Right lung (tissue), 5 donors: Measurements from ENCODE around the gene ZNF593OS. TPM values are rescaled to one million over a fixed set of nuclear protein-coding genes. Genes with fewer than 3 reads are reported as not detected.

Experiments used
- DNase-seq, 2 donors: peaks; one replicate each; pipeline ENCODE4 v3.0.0-alpha.2; 2013
- polyA plus RNA-seq, 5 donors: library from polyadenylated mRNA; unstranded; fragments of 120-200 nt; gene quantifications; one replicate each; pipeline versions ENCODE4 v1.2.1 to v1.2.3, GENCODE V29; 2013; ENCODE audit warnings: inconsistent platforms in 1 of 5, low replicate concordance in 1 of 5; ENCODE audit not compliant: insufficient read length in 5 of 5, insufficient read depth in 1 of 5

The ZNF593OS gene
- polyA plus RNA-seq, 5 donors: 0.75 to 2.0 (median 1.2) TPM

- no peak for DNase-seq
Measured at GRCh38 chr1:26160527-26161414, 10.9 kb downstream of the ZNF593OS start.

GRCh38 chr1:26159743-26160039 lies 11.9 kb downstream of the ZNF593OS start:
- no peak for DNase-seq

- DNase-seq: no peak
Measured at GRCh38 chr1:26158908-26159742, 12.5 kb downstream of the ZNF593OS start, which contains the start of gene FAM110D. Gene FAM110D (plus strand): TSS chr1:26159079. CDS start chr1:26161292, 2,213 bp downstream.

- no peak for DNase-seq
Measured at GRCh38 chr1:26158271-26158907, 13.2 kb downstream of the ZNF593OS start.

- DNase-seq: no peak
Measured at GRCh38 chr1:26156285-26157038, 15.2 kb downstream of the ZNF593OS start.

DNA sequence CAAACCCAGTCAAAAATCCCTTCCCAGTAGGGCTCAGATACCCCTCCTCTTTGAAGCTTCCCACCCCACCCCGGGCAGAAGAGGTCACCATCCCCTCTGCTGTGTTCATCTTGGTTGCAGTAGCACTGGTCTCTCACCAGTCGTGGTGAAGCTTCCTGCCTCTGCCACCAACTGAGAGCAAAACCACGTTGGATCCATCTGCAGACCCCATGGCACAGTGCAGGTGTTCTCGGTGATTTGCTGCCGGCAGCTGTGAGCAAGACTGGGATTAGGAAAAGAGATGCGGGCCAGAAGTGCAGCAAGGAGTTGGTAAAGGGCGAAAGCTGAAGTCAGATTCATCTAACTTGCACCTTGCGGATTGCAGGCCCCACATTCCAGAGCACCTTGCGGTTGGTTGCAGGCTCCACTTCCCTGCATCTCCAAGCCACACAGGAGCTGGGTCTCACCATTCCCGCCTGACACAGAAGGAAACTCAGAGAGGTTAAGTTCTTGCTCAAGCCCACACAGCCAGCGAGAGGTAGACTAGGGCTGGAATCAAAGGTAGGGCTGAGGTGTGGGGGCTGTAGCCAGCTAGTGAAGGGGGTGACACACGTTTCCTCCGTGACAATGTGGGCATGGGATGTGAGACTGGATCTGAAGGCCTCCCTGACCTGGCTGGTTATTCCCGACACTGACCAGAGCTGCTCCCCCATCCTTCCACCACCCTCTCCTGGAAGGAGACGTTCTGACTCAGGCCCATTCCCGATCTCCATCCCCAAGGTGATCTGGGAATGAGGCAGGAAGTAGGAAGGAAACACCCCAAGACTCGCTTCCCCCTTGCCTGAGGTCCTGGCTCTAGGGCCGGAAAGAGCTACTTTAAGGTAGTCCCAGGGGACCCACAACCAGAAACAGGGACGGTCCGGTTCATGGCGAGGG lies 16.0 kb downstream of the ZNF593OS start:
- DNase-seq: no peak

DNA sequence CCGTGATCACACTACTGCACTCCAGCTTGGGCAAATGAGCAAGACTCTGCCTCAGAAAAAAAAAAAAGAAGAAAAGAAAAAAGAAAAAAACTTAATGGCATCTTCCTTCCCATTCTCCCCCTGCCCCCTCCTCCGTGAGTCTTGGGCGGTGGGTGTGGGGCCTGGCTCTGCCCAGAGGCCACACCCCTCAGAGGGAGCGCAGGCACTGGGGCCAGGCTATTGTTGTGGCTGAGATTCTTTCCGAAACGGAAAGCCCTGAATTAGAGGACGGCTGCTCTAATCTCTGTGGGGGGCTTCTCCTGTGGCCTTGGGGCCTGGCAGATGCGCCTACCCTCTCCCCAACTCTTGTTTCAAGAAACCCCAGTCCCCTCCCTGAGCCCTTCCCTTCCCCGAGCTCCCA lies 16.9 kb downstream of the ZNF593OS start:
- no peak for DNase-seq

DNA sequence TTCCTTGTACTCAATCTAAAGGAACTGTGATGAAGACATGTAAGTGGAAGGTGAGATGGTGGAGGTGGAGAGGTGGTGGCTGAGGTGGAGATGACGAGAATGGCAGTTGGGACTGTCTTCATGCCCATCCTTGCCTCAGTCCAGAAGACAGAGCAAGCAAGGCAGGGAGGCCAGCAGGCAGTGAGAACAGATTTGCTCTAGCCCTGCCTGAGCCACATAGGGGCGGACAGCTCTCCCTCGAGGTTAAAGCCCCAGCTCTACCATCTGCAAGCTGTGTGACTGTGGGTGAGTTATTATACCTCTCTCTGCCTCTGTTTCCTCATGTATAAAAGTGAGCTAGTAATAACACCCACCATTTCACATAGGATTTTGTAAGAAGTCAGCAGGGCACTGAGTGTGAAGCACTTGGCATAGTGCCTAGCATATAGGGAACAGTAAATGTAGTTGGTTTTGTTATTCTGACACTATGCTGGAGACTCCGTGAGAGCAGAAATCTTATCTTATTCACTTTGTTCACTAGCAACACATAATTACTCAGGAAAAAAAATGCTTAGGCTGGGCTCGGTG lies 17.6 kb downstream of the ZNF593OS start:
- no peak for DNase-seq

DNA sequence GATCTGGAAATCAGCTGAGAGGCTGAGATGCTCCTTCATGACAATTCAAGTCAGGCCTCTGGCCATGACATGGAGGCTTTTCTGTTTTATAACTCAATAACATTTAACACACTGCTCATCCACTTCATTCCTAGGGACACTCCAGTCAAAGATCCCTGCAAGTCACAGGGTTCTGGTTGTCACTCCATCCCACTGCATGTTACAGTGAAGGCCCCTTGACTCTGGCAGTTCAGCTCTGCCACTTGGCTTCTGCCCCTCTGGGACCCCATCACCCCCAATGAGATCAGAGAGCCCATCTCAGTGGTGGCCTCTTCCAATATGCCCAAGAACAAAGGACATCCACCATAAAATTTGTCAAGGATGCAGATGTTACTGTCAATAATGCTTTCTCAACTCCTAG lies 22.7 kb downstream of the ZNF593OS start:
- no peak for DNase-seq

- no peak for DNase-seq
Measured at GRCh38 chr1:26145960-26146294, 25.7 kb downstream of the ZNF593OS start.

GRCh38 chr1:26145041-26145959 lies 26.3 kb downstream of the ZNF593OS start:
- DNase-seq: peak; percentile 55 to 79

DNA sequence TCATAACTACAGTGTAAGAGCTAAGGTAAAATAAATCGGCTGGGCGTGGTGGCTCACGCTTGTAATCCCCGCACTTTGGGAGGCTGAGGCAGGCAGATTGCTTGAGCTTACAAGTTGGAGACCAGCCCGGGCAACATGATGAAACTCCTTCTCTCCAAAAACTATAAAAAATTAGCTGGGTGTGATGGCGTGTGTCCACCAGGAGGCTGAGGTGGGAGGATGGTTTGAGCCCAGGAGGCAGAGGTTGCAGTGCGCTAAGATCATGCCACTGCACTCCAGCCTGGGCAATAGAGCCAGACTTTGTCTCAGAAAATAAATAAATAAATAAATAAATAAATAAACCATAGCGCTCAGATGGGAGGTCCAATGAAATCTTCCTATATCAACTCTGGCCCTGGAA lies 29.5 kb downstream of the ZNF593OS start:
- no peak for DNase-seq

GRCh38 chr1:26138974-26139558 lies 32.6 kb downstream of the ZNF593OS start:
- DNase-seq: no peak

DNA sequence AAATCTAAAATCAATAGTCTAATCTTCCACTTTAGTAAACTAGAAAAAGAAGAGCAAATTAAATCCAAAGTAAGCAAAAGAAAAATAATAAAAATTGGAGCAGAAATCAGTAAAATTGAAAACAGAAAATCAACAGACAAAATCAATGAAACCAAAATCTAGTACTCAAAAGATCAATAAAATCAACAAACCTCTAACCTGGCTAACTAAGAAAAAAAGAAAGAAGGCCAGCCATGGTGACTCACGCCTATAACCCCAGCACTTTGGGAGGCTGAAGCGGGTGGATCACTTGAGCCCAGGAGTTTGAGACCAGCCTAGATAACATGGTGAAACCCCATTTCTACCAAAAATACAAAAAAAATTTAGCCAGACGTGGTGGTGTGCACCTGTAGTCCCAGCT lies 37.2 kb downstream of the ZNF593OS start:
- DNase-seq: no peak

DNA sequence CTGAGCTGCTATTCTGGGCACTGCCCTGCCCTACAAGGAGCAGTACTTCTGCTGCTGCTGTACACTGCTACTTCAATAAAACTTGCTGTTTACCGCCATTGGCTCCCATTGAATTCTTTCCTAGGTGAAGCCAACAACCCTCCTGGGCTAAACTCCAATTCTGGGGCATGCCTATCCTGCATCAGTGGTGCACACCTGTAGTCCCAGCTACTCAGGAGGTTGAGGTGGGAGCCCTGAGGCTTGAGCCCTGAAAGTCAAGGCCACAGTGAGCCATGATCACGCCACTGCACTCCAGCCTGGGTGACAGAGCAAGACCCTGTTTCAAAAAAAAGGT lies 38.8 kb downstream of the ZNF593OS start:
- DNase-seq: no peak

DNA sequence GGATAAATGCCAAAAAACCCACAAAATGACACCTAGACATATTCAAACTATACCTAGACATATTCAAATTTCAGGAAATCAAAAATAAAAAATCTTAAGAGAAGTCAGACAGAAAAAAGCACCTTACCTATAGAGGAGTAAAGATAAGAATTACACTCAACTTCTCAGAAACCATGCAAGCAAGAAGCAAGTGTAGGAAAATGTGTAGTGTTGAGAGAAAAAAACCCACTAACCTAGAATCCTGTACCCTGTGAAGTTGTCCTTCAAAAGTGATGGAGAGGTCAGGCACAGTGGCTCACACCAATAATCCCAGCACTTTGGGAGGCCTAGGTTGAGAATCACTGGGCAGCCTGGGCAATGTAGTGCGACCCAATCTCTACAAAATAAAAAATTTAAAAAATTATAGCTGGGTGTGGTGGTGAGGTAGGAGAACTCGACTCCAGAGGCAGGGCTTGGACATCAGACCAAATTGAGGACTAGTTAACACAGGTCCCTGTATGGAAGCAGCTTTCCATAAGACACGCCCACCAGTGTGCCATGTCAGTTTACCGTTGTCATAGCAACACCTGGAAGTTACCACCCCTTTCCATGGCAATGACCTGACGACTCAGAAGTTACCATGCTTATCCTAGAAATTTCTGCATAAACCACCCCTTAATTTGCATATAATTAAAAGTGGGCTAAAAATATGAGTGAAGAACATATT lies 39.4 kb downstream of the ZNF593OS start:
- no peak for DNase-seq

DNA sequence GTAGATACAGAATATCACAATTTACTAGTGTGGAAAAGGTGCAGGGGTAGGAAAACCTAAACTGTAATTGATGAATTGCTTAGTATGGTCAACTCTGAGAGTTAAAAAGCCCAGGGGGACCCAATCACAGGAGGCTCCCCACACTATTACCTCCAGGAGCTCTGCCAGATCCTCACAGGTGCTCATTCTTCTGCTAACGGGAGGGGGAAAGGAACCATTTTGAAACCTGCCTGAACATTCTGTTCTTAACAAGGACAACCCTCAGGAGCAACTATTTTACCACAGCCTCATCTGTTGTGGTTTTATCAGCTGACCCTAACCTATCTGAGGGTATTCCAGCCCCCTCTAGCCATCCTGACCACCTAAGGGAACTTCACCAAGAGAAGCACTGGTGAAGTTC lies 40.9 kb downstream of the ZNF593OS start:
- DNase-seq: no peak

GRCh38 chr1:26129778-26130177 lies 41.9 kb downstream of the ZNF593OS start:
- no peak for DNase-seq
